Measurements from ENCODE around the gene TMSB10. TPM values are rescaled to one million over a fixed set of nuclear protein-coding genes. Genes with fewer than 3 reads are reported as not detected.

Gene TMSB10
- total RNA-seq, 1 donor from 2014 or later = 7,745 TPM

DNA sequence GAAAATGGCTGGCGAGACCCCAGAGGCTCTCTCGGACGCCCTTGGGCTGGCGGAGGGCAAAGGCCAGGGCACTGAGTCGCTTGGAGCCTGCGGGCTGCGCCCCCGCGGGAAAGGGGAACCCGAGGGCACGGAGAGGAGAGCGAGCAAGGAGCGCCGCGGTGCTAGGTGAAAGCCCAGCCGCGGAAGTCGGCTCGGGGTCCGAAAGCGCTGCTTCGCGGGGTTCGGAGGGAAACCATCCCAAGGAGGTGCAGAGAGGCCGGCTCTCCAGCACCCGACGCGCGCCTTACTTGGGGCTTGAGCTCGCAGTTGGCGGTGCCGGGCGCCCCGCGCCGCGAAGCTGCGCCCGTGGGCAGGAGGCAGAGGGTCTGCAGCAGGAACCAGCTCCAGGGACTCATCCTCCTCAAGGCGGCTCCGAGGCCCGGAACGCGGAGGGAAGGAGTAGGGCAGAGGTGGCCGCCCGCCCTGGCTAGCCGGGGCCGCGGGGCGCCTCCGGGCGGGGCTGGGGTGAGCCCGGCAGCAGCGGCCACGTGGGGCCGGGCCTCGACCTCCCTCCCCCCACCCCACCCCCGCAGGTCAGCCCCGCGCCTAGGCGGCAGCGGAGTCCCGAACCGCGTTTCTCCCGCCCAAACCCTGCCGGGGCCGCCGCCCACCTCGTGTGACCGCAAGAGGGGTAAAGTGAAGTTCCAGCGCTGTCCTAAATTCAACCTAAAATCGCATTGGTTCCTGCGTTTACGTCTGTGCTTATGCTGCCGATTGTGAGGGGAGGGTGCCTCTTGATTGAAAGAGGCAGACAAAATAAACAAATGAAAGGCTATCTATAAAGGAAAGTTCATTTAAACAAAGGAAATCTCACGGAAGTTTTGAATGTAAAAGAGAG lies 24.6 kb upstream of the TMSB10 start, which contains the start of gene TRABD2A:
TRABD2A (minus strand) TSS at position 440 of the 877 bp plus-strand sequence; CDS start at position 395, 45 bp downstream.
- no peak for DNase-seq

- peak; percentile 86 for DNase-seq
Observed at GRCh38 chr2:84881581-84882413, 23.7 kb upstream of the TMSB10 start.

- no peak for DNase-seq
Observed at GRCh38 chr2:84882414-84882738, 23.1 kb upstream of the TMSB10 start.

GRCh38 chr2:84882775-84883550 lies 22.5 kb upstream of the TMSB10 start:
- no peak for DNase-seq

GRCh38 chr2:84884449-84884848 lies 21.0 kb upstream of the TMSB10 start:
- DNase-seq = peak; percentile 20

GRCh38 chr2:84885111-84885510 lies 20.3 kb upstream of the TMSB10 start:
- DNase-seq = no peak

DNA sequence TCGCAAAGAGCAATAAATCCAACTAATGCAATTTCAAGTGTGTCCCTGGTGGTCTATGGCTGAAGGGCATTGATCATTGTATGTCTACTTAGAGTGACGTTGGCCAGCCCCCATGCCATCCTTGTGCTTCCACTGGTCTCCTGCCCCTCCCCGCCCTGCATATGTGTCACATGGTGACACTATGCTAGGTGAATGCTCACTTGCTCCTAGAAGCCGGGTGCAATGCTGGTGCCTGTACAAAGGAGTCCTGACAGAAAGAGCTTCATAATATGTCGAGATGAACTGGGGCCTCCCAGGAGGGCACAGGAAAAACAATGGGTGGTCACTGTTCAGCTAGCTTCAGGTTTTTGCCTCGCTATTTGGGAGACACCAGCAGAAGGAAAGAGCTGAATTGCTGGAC lies 18.7 kb upstream of the TMSB10 start:
- no peak for DNase-seq

DNA sequence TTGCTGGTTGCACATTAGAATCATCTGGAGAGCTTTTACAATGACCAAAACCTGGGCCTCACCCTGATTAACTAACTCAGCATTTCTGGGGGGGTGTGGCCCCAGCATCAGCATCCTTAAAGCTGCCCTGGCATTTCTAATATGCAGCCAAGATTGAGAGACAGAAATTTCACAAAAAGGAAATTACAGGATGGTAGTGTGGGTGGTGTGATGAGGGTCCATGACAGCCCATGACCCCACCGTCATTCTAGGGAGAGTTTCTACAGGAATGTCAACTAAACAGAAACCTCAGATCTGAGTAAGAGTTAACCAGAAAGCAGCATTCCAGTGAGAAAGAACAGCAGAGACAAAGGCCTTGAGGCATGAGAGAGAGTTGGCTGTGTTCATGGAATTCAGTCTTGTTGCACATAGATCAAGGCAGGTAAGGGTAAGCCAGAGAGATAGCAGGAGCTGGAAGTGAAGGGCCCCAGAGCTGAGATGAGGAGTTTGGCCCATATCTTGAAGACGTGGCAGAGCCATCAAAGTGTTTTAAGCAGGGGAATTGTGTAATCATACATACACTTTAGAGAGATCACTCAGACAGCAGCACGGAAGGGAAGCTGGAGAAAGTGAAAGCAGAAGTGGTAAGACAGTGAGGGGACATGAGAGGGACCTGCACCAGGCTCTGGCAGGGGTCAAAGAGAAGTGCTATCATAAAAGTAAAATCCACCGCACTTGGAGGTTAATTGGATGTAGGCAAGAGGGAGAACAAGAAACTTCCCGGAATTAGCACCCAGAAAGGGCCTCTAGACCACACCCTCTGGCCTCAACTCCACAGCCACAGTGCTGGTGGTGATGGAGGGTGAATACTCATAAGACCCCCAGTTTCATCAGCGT lies 16.8 kb upstream of the TMSB10 start:
- no peak for DNase-seq

DNA sequence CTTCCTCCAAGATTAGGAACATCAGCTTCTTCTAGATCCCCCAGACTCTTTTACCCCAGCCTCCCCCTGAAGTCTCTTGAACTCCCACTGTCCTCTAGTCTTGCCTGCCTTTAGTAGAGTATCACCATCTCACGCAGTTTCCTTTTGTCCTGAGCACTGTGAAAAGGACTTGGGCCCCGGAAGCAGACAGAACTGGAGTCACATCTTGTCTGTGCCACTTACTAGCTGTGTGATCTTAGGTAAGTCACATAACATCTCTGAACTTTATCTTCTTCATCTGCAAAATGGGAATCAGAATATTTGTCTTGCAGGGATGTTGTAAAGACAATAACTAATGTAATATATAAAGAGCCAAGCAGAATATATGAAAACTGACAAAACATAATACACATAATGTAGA lies 16.1 kb upstream of the TMSB10 start:
- DNase-seq = no peak

DNA sequence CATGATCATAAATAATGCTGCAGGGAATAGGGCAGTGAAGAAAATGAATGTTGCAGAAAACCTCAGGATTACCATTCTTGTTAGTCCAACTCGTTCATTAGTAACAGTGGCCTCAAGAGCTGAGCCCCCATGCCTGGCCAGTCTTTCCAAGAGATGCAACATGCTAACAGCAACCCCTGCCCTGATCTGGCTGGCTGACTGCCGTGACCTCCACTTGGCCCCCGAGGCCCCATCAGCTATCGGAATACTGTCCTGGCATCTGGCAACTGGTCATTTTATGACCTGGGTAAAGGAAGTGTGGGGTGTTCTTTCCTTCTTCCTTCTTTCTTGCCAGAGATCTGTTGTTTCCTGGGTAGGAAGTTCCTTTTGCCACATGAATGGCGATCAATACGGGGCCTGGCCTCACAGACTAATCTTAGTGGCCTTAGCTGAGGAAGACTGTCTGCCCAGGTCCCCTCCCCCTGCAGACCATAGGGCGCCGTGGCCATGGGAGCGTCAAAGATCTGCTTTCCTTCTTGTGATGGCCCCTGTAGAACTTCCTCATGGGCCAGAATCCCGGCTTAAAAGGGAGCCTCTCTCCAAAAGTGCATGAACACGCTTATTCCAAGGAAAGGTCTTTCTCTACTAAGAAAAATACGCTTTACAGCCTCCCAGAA lies 14.0 kb upstream of the TMSB10 start:
- no peak for DNase-seq

GRCh38 chr2:84894131-84894586 lies 11.3 kb upstream of the TMSB10 start:
- no peak for DNase-seq

GRCh38 chr2:84894758-84895520 lies 10.5 kb upstream of the TMSB10 start:
- DNase-seq = peak; percentile 22

DNA sequence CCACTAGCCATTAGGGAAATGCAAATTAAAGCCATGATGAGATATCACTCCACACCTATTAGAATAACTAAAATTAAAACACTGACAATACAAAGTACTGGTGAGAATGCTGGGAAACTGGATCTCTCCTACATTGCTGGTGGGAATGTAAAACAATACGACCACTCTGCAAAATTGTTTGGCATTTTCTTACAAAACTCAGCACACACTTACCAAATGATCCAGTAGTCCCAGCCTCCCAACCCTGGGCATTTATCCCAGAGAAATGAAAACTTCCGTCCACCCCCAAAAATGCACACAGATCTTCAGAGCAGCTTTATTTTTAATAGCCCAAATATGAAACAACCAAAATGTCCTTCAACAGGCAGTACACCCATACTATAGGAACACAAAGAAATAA lies 8.9 kb upstream of the TMSB10 start:
- no peak for DNase-seq

- no peak for DNase-seq
Observed at GRCh38 chr2:84897773-84898172, 7.7 kb upstream of the TMSB10 start.

DNA sequence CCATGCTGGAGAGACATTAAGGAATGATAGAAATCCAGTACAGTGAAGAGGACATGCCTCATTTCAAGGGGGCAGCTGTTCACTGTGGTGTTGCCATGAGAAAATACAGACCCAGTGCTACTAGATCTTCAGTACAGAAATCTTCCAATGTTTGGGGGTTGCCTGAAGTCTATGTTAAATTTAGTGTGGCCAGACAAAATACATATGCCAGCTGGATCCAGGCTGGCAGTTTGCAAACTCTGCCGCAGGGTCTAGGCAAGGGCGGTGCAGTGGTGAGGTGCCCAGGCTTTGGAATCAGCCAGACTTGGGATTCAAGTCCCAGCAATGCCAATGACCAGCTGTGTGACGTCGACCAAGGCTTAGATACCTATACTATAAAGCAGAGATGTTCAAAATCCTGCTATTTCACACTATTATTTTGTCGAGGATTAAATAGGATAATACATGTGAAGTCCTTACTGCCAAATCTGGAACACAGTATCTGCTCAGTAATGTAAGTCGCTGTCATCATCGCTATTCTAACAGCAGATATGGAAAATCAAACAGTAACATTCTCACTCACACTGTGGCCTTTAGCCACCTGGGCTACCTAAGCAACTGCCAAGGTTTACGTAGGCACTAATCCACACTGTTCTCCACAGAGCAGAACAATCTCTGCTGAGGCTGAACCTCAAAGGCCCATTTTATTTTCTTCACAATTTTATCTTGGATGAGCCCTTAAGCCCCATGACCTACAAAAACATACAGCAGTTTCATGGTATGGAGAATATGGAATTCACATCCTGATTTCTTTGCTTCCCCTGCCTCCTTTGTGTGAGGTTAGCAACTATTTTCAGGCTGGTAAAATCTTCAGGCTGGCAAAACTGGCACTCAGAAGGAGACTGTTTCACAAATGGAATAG lies 5.9 kb upstream of the TMSB10 start:
- DNase-seq = no peak

GRCh38 chr2:84900971-84901370 lies 4.5 kb upstream of the TMSB10 start:
- no peak for DNase-seq

DNA sequence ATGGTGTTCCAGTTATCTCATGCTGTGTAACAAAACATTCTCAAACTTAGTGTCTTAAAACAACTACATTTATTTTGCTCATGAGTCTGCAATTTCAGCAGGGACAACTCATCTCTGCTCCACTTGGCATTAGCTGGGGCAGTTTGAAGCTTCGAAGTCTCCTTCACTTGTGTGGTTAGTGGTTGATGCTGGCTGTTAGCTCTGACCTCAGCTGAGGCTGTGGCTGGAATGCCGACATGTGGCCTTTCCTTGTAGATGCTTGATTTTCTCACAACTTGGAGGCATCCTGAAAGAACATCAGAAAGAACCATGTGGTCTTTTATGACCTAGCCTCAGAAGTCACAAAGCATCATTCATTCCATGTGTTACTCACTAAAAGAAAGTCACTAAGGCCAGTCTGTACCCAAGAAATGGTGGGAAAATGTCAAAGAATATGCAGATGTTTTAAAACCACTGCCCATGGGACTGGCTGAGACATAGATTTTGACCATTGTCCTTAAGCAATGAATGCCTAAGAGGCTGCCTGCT lies 3.8 kb upstream of the TMSB10 start:
- DNase-seq = no peak

GRCh38 chr2:84902526-84902925 lies 2.9 kb upstream of the TMSB10 start:
- DNase-seq = no peak

DNA sequence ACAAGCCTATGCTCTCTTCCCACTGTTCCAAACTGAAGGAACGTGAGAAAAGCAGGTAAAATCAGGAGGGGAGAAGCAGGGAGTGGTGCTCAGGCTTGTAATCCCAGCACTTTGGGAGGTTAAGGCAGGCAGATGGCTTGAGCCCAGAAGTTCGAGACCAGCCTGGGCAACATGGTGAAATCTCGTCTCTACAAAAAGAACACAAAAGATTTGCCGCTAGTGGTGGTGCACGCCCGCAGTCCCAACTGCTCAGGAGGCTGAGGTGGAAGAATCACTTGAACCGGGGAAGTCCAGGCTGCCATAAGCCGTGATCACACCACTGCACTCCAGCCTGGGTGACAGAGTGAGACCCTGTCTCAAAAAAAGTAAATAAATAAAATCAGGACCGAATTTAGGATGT lies 1.3 kb upstream of the TMSB10 start:
- DNase-seq = no peak

Data from dermis blood vessel endothelial cell (primary cell).